A549 treated with CORT108297 at 1 μM for 4 hours (cell line): ENCODE results near the gene ITGA2. TPM values are rescaled to one million over a fixed set of nuclear protein-coding genes. Genes with fewer than 3 reads are reported as not detected.

Experiments used
- total RNA-seq: library from RNA; stranded (reverse); fragments of 200-300 nt; extraction: Qiagen RNA extraction; gene quantifications from 5 replicates; pipeline ENCODE4 v1.2.3, GENCODE V29; 2022

ITGA2 gene
- total RNA-seq = 17.1 to 26.4 TPM (median 23.5 TPM) in 5 replicates

DNA sequence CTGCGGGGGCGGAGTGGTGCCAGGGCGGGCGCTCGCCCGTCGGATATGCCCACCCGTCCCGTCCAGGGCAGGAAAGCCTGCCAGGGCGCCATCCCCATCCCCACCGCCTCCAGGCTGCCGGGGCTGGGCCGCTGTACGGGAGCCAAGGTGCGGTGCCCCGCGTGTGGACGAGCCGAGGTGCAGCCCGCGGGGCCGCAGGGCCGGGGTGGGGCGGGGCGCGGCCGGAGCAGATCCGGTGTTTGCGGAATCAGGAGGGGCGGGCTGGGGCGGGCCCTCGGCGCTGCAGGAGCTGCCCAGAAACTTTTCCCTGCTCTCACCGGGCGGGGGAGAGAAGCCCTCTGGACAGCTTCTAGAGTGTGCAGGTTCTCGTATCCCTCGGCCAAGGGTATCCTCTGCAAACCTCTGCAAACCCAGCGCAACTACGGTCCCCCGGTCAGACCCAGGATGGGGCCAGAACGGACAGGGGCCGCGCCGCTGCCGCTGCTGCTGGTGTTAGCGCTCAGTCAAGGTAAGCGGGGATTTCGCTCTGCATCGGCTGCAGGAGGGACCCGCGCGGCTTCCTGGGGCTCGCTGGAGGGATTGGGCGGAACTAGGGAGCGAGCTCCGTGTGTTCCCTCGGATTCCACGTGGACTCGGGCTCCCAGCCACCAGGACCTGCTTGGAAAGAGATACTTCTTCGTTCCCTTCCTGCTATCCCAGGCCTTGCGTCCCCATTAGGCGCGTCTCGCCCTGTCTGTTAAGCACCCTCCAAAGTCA is at the start of gene ITGA2:
Gene ITGA2, plus strand, starts transcription at position 328 of the 756 bp plus-strand sequence. Its CDS starts 117 bp downstream, at position 445.

DNA sequence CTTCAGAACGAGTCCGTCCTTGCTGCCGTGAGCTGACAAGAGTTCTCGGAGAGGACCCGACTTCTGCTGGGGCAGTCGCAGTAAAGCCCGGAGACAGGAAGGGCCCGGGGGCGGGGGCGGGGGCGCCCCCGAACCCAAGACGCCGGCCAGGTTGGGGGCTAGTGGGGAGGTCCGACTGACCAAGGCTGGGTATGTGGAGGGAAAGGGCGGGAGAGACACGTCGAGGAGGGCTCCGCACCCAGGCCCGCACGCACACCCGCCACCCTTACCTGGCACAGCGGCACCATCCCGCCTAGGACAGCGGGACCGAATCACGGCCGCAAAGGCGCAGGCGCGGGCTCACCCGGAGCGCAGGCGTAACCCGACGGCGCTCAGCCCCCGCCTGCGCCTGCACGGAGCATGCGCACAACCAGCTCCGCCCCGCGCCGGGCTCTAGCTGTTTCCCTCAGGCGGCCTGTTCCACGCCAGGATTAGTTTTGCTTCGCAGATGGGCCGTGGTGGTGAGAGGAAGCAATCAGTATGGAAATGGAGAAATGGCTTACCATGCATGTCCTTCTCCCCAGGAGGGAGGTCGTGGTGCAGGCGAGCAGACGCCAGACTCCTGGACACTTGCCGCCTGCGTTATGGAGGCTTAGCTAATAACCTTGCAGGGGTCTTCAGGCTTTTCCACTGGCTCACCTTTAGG is 120.4 kb downstream of the ITGA2 start, which contains the start of gene MOCS2:
Gene MOCS2, minus strand, starts transcription at position 315 of the 685 bp plus-strand sequence. CDS start 2,583 bp downstream, outside the sequence.

Other genes with a start within 250 kb of the ITGA2 start
- gene ITGA1, start 201.4 kb upstream of the ITGA2 start, total RNA-seq = 1.0 to 1.5 TPM (median 1.1 TPM) in 5 replicates
- gene PELO, start 201.4 kb upstream of the ITGA2 start, total RNA-seq = 17.3 to 21.1 TPM (median 19.1 TPM) in 5 replicates
- 31.5 to 41.9 TPM (median 32.8 TPM) in 5 replicates for gene MOCS2, start 120.4 kb downstream of the ITGA2 start, total RNA-seq